Activated B cell treated with CpG ODN at 0.5 μM for 24 hours (primary cell): ENCODE results near the gene RWDD1. TPM values are rescaled to one million over a fixed set of nuclear protein-coding genes. Genes with fewer than 3 reads are reported as not detected.

ENCODE experiments used
- ATAC-seq: fragments of 200-7000 bp; cut with Tn5 transposase; one replicate; pipeline ENCODE4 v1.10.0; 2021; ENCODE audit warnings: low read depth, mild to moderate bottlenecking, moderate library complexity
- CTCF ChIA-PET: fragments of 350-600 bp; sonication (Branson Sonifier 250); formaldehyde crosslinking; loops from one replicate; lab custom pipeline; 2021; ENCODE audit warnings: antibody characterized with exemption; lab: Charles Lee
- POLR2A ChIA-PET: fragments of 350-600 bp; sonication (Branson Sonifier 250); formaldehyde crosslinking; loops from one replicate; lab custom pipeline; 2021; ENCODE audit warnings: antibody characterized with exemption; lab: Charles Lee
- DNase-seq: peaks from one replicate; pipeline ENCODE4 v3.0.0; 2022
- H3K27ac Mint-ChIP-seq: one replicate; pipeline ENCODE4 v1.8.0; 2020; ENCODE audit warnings: mixed read lengths
- H3K27me3 Mint-ChIP-seq: one replicate; pipeline ENCODE4 v1.8.0; 2021; ENCODE audit warnings: mixed read lengths
- H3K36me3 Mint-ChIP-seq: one replicate; pipeline ENCODE4 v1.8.0; 2021; ENCODE audit warnings: low read depth, mixed read lengths
- H3K4me1 Mint-ChIP-seq: one replicate; pipeline ENCODE4 v1.8.0; 2021; ENCODE audit warnings: mixed read lengths
- H3K4me3 Mint-ChIP-seq: one replicate; pipeline ENCODE4 v1.8.0; 2020; ENCODE audit warnings: mild to moderate bottlenecking, mixed read lengths
- H3K9me3 Mint-ChIP-seq: one replicate; pipeline ENCODE4 v1.8.0; 2020; ENCODE audit warnings: mixed read lengths
- intact Hi-C: fragments of 100-400 bp; cut with micrococcal nuclease; formaldehyde crosslinking; loops from one replicate; pipeline ENCODE4 v1.15.1; 2024
- total RNA-seq: library from RNA; stranded (reverse); gene quantifications from 2 replicates; pipeline ENCODE4 v1.2.3, GENCODE V29; 2022
- TF ChIP-seq, protein P1 (sequence below): fragments of 200-600 bp; IDR thresholded peaks from one replicate; pipeline ENCODE4 v1.8.0; 2022; ENCODE audit warnings: antibody characterized with exemption, mild to moderate bottlenecking

The RWDD1 gene
- total RNA-seq, 1 donor from 2014 or later = 30.9 TPM

DNA sequence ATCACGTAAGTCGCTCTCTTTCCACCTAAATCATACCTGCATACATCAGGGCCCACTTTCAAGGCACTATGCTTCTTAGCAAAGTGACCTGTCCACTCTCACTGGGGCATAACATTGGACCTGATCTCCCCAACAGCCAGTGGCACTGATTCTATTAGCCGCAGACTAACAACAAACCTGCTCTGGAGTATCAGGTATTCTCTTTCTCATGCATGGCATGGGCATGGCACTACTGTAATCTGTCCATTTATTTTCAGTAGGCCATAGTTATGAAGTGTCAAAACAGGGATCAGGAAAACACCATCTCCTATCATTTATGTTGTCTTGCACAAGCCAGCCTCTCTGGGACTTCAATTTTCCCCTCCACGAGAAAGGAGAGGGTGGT lies 9.3 kb upstream of the RWDD1 start:
- POLR2A ChIA-PET = interaction anchor here (1.3 kb wide), 1 partner anchor 9 kb away, joined by 4 read pairs; the partner anchor contains the start of gene RWDD1
- no peak for DNase-seq
- intact Hi-C loops = no loop called here

DNA sequence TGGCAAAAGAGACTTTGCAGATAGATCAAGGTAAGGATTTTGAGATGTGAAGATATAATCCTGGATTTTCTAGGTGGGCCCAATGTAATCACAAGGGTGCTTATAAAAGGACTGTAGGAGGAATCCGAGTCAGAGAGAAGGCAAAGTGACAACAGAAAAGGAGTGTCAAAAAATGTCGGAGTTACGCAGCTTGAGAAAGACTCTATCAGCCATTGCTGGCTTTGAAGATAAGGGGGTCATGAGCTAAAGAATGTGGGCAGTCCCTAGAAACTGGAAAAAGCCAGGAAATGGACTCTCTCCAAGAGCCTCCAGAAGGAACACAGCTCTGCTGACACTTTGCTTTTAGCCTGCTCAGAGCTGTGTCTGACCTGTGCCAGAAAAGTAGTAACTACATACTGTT lies 8.7 kb upstream of the RWDD1 start:
- no peaks in the 10 kb centered on the region for H3K9me3 Mint-ChIP-seq
- no peak for DNase-seq
- intact Hi-C loops = no loop called here

More for the DNA sequence above, 9.3 kb upstream of the RWDD1 start:
- Mint-ChIP-seq H3K4me1 (peaks cover 2% of the 10 kb centered on the region), H3K36me3 (no peaks in the 10 kb centered on the region), H3K27ac (no peak overlapping the region), H3K9me3 (no peaks in the 10 kb centered on the region), H3K4me3 (no peak overlapping the region), H3K27me3 (peaks cover 14% of the 10 kb centered on the region)
- CTCF ChIA-PET = interaction anchor here (1.0 to 2.7 kb wide), 5 partner anchors 9 to 309 kb away, joined by 3 to 15 read pairs (median 5); partner anchors contain the start of genes RWDD1 and TSPYL4
- TF ChIP-seq, protein P1, sequence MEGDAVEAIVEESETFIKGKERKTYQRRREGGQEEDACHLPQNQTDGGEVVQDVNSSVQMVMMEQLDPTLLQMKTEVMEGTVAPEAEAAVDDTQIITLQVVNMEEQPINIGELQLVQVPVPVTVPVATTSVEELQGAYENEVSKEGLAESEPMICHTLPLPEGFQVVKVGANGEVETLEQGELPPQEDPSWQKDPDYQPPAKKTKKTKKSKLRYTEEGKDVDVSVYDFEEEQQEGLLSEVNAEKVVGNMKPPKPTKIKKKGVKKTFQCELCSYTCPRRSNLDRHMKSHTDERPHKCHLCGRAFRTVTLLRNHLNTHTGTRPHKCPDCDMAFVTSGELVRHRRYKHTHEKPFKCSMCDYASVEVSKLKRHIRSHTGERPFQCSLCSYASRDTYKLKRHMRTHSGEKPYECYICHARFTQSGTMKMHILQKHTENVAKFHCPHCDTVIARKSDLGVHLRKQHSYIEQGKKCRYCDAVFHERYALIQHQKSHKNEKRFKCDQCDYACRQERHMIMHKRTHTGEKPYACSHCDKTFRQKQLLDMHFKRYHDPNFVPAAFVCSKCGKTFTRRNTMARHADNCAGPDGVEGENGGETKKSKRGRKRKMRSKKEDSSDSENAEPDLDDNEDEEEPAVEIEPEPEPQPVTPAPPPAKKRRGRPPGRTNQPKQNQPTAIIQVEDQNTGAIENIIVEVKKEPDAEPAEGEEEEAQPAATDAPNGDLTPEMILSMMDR = no peak
- ATAC-seq = no peak

DNA sequence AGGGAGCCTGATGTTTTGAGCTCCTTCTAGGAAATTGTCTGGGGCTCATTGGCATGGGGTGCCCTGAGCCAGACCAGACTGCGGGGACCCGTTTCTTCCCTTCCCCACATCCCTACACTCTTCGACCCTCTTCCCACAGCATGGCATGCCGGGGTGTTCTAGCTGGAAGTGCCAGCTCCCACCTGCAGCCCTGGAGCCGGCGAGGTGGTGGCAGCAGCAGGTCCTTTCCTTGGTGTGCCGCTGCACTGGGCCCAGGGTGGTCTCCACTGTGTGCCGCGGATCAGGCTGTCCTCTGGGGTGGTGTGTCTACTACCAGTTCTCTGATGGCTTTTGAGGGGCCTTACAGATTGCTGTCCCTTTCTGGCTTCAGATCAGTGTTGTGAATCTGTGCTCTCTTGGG lies 7.5 kb upstream of the RWDD1 start:
- no peak for ATAC-seq
- ChIA-PET POLR2A (interaction anchor here (1.2 kb wide), 1 partner anchor 284 kb away, joined by 4 read pairs; the partner anchor contains the start of gene TSPYL1), CTCF (interaction anchor here (0.9 to 2.7 kb wide), 7 partner anchors 7 to 295 kb away, joined by 3 to 15 read pairs (median 5); partner anchors contain the start of gene RWDD1)
- Mint-ChIP-seq H3K36me3 (no peaks in the 10 kb centered on the region), H3K27me3 (peaks cover 14% of the 10 kb centered on the region), H3K9me3 (no peaks in the 10 kb centered on the region), H3K4me1 (peaks cover 3% of the 10 kb centered on the region), H3K27ac (no peak overlapping the region), H3K4me3 (no peak overlapping the region)
- intact Hi-C loops = no loop called here
- TF ChIP-seq, protein P1 = no peak
- DNase-seq = no peak

More for the DNA sequence above, 8.7 kb upstream of the RWDD1 start:
- Mint-ChIP-seq H3K27ac (no peak overlapping the region), H3K4me1 (peaks cover 2% of the 10 kb centered on the region), H3K27me3 (peaks cover 14% of the 10 kb centered on the region), H3K4me3 (no peak overlapping the region), H3K36me3 (no peaks in the 10 kb centered on the region)
- TF ChIP-seq, protein P1 = no peak
- ChIA-PET POLR2A (interaction anchor here (1.2 to 1.3 kb wide), 2 partner anchors 8 to 283 kb away, joined by 4 read pairs; partner anchors contain the start of genes RWDD1 and TSPYL1), CTCF (interaction anchor here (0.7 to 2.7 kb wide), 11 partner anchors 8 to 309 kb away, joined by 3 to 15 read pairs (median 4); partner anchors contain the start of genes RWDD1 and TSPYL4)
- no peak for ATAC-seq

DNA sequence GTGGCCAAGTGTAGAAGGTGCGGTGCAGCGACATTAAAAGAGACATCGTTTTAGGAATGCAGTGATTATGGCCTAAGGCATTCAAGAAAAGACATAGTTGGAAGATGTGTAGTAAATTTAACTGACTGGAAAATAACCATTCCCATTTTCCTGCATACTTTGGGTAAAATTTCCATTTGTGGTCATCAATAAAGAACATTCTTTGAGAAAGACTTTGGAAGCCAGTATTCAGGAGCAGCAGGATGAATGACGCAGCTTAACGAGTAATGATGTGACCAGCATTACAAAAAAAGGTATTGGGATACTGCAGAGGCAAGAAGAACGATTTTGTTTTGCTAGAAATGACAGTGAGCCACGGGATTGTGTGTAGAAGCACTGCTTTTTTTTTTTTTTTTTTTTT lies 7.0 kb upstream of the RWDD1 start:
- ATAC-seq (no peak), DNase-seq (no peak)
- Mint-ChIP-seq H3K4me1 (peaks cover 8% of the 10 kb centered on the region), H3K27ac (no peak overlapping the region), H3K36me3 (no peaks in the 10 kb centered on the region), H3K9me3 (no peaks in the 10 kb centered on the region), H3K4me3 (no peak overlapping the region), H3K27me3 (peaks cover 14% of the 10 kb centered on the region)
- TF ChIP-seq, protein P1 = no peak
- intact Hi-C loops = no loop called here
- ChIA-PET POLR2A (no interaction called here), CTCF (interaction anchor here (1.0 to 2.7 kb wide), 3 partner anchors 10 to 296 kb away, joined by 3 to 15 read pairs (median 4); no protein-coding TSS in a partner anchor)

DNA sequence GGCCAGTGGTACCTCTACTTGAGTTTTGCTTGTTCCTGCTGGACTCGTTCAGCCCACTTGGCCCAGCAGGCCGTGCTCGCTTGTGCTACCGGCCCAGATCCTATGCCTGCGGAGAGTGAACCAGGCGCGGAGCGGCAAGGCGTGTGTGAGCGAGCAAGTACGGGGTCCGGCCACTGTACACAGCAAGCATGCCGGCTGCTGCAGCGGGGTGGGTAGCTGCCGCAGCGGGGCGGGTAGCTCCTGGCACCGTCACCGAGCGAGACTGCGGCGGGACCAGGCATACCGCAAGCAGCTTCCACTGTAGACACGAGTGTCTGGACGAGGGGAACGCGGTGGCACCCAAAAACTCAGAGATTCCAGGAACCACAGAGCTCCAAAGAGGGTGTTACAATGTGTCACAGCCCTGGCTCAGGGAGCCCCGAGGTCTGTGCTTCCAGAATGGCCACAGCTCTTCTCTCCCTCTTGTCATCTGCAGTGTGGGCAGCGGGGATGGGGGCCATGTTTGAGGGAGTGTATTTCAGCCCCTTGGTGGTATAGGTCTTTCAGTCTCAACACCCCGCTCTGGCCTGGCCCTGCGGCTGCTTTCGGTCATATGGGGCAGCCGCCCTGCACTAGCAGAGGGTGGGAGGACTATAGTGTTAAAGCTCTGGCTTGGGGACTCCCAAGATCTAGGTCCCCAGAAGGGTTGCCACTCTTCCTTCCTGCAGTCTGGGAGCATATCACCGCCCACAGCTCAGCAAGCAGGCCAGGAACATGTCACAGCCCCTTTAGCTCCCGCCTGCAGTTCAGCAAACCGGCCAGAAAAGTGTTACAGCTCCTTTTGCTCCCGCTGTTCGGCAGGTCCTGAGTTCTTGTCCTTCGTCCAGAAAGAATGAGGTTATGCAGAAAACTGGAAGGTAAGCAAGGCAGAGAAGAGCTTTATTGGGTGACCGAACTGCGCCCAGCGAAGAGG lies 6.1 kb upstream of the RWDD1 start:
- Mint-ChIP-seq H3K36me3 (no peaks in the 10 kb centered on the region), H3K4me3 (peak overlapping the region; percentile 32), H3K27ac (no peak overlapping the region), H3K9me3 (no peaks in the 10 kb centered on the region), H3K27me3 (peaks cover 14% of the 10 kb centered on the region), H3K4me1 (peaks cover 16% of the 10 kb centered on the region)
- ChIA-PET CTCF (interaction anchor here (1.0 to 1.4 kb wide), 2 partner anchors 11 to 276 kb away, joined by 3 to 4 read pairs; no protein-coding TSS in a partner anchor), POLR2A (no interaction called here)
- intact Hi-C loops = no loop called here
- no peak for DNase-seq
- ATAC-seq = peak; percentile 37
- TF ChIP-seq, protein P1 = no peak
